NCI-H1417 (cell line): ENCODE measurements around the gene C5orf63.
"Not testable (repeated sequence)": the region's sequence is repeated elsewhere in the genome, so short reads cannot be mapped to it uniquely, and the experiment has no call there.

Experiments used
- DNase-seq, 3 experiments: peaks; one replicate each; lab custom pipeline; 2025; lab: John Stamatoyannopoulos, UW

The C5orf63 gene

GRCh38 chr5:127031147-127031862, 42.0 kb downstream of the C5orf63 start:
- peak in 1 of 3 experiments; percentile 54 for DNase-seq

DNA sequence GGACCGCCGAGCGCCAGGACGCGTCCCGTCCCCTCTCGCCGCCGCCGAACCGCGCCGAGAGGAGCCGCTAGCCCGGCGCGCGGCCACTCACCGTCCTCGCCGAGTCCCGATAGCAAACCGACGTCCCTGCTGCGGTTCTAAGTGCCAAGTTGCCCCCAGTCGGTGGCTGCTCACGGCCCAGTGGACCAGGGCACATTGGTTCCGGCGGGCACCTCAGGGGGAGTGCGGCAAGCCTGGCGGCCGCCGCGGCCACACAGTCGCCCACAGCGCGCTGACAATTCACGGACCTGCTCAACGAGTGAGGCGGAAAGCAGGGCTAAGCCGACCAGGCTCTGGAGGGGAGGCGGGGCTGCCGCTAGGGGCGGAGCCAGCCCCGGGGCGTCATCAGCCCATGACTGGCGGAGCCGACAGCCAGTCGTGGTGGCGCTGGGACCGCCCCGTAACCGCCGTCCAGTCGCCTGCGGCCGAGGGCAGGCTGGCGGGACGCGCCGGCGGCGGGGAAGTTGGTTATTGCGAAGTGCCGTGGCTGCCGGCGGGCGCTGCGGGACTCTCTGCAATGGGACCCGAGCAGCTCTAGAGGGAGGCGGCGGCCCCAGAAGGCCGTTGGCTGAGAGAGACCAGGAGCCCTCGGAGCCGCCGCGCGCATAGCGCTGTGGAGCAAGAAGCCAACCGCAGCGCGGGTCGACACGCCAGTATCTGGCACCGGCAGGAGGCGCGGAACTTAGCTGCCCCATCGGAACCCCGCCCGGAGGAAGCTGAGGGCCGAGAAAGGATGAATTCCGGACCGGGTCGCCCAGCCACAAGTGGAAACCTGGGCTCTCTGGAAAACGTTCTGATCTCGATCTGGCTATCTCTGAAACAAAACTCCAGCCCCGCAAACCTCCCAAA, 42.8 kb downstream of the C5orf63 start, which contains the start of gene MARCHF3:
TSS of gene MARCHF3 (minus strand) at position 300 of the 888 bp plus-strand sequence. CDS start 112,387 bp downstream, outside the sequence.
- peak; percentile 92 to 95 (median 94) for DNase-seq

DNA sequence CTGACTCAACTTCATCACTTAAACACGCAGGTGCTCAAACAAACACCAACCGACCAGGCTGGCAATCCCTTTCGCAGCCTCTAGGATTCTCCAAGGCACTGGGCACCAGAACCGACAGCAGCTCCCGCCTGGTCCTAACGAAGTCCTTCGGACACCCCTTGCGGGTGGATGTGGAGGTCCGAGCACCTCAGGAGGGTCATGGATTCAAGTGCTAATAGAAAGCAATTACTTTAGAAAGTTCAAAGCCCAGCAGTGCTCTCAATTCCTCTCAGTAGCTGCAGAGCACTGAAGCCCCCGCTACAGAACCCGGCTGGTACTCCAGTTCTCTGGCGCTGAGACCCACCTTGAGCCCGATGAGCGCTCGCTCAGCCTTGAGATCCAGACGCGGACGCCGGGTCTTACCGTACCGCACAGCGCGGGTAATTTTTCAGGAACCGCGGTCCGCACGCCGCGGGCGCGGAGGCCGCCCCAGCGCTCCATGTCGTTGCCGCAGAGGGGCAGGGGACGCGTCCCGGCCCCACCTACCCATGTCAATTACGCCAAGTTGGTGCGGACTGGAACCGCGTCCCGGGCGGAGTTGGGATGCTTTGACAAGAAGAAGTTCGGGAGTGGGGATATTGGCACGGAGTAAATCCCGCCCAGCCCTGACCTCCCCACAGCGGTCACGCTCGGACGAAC, 43.6 kb downstream of the C5orf63 start:
- peak; percentile 40 to 85 (median 77) for DNase-seq

GRCh38 chr5:127028822-127029457, 44.4 kb downstream of the C5orf63 start:
- peak; percentile 8 to 67 (median 42) for DNase-seq

DNA sequence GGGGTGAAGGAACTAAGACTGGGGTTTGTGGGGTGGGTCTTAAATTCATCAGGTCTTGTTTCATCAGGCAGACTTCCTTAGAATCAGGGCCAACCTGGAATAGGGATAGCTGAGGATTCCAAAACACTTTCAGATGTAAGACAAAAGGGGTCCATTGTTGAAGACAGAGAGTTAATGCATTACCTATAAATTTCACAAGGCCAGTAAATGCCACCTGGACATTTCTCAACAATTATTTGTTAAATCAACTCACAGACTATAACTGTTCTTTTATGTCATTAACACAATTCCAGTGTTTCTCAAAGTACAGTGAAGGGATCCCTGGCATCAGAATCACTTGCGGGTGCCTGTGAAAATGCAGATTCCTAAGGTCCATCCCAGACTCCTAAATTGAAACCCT, 45.8 kb downstream of the C5orf63 start:
- DNase-seq = no peak

DNA sequence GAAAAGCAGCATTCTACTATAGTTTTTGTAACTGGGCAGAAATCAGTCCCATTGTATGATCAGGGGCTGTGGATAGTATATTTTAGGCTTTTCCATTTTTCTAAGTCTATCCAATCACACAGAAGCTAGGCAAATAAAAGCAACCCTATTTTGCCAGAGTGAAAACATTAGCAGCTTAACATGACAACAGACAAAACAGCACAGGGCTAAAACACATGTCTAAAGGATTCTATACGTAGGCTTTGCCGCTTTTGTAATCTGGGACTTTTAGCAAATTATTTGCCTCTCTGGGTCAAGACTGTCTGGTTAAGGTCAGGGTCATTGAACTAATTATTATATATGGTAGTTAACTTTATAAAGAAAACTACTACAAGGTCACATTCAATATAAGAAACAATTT, 47.1 kb downstream of the C5orf63 start:
- DNase-seq = no peak

DNA sequence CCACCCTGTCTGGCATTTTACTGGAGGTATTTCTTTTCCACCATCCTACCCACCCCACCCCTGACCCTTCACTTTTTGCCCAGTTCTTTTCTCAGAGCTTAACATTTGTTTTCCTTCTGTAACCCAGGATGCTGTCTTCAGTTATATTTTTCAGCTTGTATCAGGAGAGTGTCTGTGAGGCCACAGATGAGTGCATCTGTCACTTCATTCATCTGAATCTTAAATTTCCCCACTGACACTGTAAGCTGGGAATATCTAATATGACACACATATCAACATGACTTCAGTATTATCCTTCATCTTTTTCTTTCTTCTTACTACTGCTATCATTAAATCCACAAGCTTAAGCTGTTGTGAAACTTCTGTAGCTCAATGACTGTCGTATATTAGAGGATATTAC, 47.8 kb downstream of the C5orf63 start:
- DNase-seq = no peak

GRCh38 chr5:127024821-127025220, 48.5 kb downstream of the C5orf63 start:
- no peak for DNase-seq

- DNase-seq = not testable (repeated sequence)
Measured at GRCh38 chr5:127023552-127024191, 49.6 kb downstream of the C5orf63 start.

DNA sequence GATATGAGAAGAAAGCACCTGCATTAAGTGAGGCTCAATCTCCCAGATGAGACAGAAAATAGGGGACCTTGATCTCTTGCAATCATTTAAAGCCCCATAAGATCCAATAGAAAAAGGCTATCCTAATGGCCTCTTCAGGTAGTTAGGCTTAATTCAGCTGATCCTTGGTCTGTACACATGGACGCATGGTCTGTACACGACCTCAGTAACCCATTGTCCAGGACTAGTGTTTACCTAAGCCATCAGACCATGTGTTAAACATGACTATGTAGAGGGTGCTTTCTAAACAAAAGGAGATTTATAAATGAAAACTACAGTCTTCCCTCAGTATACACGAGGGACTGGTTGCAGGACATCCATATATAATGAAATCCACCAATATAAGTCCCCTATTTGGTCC, 50.5 kb downstream of the C5orf63 start:
- DNase-seq = peak in 1 of 3 experiments; percentile 3

GRCh38 chr5:127019928-127020327, 53.4 kb downstream of the C5orf63 start:
- DNase-seq = no peak

GRCh38 chr5:127016722-127017121, 56.6 kb downstream of the C5orf63 start:
- not testable (repeated sequence) for DNase-seq

DNA sequence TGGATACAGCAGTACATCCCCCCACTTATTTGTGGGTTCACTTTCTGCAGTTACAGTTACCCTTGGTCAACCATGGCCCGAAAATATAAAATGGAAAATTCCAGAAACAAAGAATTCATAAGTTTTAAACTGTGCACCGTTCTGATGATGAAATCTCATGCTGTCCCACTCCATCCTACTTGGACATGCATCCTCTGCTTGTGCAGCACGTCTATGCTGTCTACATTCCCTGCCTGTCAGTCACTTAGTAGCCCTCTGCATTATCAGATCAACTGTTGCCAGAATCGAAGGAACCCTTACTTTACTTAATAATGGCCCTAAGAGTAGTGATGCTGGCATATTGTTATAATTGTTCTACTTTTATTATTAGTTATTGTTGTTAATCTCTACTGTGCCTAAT, 57.6 kb downstream of the C5orf63 start:
- DNase-seq = no peak

DNA sequence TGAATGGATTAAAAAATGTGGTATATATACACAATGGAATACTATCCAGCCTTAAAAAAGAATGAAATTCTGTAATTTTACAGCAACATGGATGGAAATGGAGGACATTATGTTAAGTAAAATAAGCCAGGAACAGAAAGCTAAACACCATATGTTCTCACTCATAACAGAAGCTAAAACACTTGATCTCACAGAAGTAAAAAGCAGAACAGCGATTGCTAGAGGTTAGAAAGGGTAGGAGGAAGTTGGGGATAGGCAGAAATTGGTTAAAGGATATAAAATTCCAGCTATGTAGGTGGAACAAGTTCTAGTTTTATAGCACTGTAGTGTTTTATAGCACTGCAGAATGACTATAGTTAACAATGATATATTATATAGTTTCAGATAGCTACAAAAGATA, 58.7 kb downstream of the C5orf63 start:
- no peak for DNase-seq

DNA sequence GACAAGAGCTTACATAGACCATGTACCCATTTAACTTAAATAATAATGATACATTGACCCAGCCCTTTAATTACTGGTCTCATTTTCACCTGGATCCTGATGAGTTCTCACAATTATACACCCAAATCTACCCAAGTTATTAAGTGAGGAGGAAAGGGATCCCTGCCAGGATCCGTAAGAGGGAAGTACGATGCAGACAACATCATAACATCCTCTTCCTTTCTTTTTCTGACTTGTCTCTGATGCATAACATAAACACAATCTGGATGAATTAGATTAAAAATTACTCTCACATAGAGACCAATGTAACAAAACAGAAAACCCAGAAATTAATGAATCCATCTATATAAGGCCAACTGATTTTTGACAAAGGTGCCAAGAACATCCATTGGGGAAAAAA, 59.9 kb downstream of the C5orf63 start:
- no peak for DNase-seq

DNA sequence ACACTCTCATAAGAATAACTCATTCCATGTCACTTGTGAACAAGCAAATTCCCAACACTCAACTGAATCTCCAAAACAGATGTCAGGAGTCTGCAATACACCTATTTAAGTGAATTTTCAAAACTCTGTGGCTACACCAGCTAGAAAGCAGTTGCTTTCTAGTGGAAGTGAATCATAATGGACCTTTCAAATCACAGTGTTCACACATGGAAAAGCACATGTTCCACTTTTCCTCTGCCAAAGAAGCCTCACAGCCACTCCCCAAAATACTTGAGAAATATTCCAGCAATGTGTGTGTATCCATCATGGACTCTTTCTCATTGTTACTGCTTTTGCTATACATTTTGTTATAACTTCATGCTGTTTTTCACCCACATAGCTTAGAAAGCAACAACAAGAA, 60.4 kb downstream of the C5orf63 start:
- no peak for DNase-seq

- DNase-seq = no peak
Measured at GRCh38 chr5:127011961-127012644, 61.2 kb downstream of the C5orf63 start.

DNA sequence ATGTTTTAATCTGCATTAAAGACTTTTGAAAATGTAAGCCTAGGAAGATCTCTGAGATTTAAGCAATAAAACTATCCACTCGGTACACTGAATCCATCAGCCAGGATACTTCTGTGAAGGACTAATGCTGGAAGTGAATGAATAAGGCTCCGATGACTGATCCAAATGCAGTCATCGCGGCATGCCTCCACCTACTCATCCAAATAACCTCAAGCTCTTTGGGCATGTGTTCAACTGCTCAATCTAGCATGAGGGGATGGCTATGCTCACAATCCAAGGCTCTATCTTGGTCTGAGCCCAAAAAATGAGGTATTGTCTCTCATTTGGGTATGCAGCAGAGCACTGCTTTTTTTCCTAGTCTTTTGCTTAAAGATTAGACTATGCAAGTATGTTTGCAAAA, 62.1 kb downstream of the C5orf63 start:
- no peak for DNase-seq

- DNase-seq = no peak
Measured at GRCh38 chr5:127010362-127010761, 62.9 kb downstream of the C5orf63 start.

DNA sequence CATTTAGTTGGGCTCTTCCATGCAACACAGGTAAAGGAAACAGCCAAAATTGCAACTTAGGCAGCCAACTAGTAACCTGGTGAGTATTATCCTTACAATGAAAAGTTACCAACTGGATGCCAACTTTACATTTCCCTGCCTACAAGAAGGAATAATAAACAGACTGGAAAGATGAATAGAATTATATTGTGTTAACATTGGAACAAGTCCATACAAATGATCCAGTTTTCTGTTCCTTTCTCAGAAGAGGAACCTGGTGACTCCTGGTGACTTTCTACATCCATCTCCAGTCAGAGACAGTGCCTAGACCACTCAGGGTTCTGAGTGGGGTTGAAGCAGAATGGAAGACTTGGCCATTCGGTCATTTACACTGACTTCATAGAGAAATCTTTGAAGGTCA, 63.5 kb downstream of the C5orf63 start:
- DNase-seq = no peak
